Measurements from ENCODE around the gene KLK4. TPM values are rescaled to one million over a fixed set of nuclear protein-coding genes. Genes with fewer than 3 reads are reported as not detected.

The KLK4 gene
- total and polyA plus RNA-seq, 2 donors = 0.39 TPM; not detected in 1

DNA sequence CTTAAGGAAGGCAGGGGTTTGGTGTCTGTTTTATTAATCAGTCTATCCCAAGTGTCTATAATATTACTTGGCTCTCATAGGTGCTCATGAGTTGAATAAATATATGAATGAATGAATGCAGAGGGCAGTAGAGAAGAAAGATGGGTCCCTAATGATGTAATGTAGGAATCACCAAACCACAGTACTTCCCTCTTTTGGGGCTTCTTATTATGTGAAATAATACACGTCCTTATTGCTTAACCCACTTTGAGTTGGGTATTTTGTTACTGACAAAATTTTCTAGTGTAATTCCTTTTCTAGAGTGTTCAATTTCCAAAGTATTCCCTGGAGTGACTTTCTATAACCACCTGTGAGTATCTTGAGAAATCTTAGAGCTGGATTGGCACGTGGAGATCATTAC is 28.4 kb upstream of the KLK4 start:
- 80% methylated on average over 2 of the region's 2 CpGs for WGBS
- Histone ChIP-seq H3K4me1 (ENCODE audit: control insufficient read depth in 2 of 2, insufficient read depth in 2 of 2, low read length in 2 of 2) (no peaks in the 10 kb centered on the region), H3K27ac (ENCODE audit: low read depth in 1 of 2, low read length in 1 of 2) (no peak overlapping the region), H3K36me3 (ENCODE audit: control insufficient read depth in 2 of 2, insufficient read depth in 2 of 2, low read length in 1 of 2) (no peaks in the 10 kb centered on the region), H3K4me3 (ENCODE audit: low read length in 2 of 2) (no peak overlapping the region), H3K27me3 (ENCODE audit: control insufficient read depth in 2 of 2, insufficient read depth in 1 of 2, low read length in 1 of 2) (no peaks in the 10 kb centered on the region), H3K9me3 (ENCODE audit: control insufficient read depth in 2 of 2, insufficient read depth in 1 of 2, low read length in 1 of 2) (peaks cover 0 to 3% of the 10 kb centered on the region in 2 donors)
- no peak for DNase-seq (ENCODE audit: low read depth in 6 of 9, low spot score in 9 of 9)

DNA sequence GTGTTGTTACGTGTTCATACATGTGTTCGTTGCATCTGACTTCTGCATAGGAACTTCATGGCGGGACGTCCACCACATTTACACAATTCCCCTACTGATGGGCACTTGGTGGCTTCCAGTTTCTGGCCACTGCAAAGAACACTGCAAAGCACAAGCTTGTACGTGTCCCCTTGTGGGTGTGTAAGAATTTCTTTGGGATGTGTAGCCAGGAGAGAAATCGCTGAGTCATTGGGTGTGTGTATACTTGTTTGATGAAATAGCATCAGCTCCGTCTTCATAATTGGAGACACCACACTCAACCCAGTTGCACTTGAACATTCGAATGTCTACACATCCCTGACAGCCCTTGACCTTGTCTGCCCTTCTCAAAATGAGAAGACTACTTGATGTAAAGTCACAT is 22.4 kb upstream of the KLK4 start:
- no peaks in the 10 kb centered on the region for H3K4me1 ChIP-seq (ENCODE audit: control insufficient read depth in 2 of 2, insufficient read depth in 2 of 2, low read length in 2 of 2)
- H3K36me3 ChIP-seq (ENCODE audit: control insufficient read depth in 2 of 2, insufficient read depth in 2 of 2, low read length in 1 of 2) = no peaks in the 10 kb centered on the region
- H3K27me3 ChIP-seq (ENCODE audit: control insufficient read depth in 2 of 2, insufficient read depth in 1 of 2, low read length in 1 of 2) = peaks cover 0 to 4% of the 10 kb centered on the region in 2 donors
- WGBS = 82% methylated on average over 8 of the region's 8 CpGs
- H3K9me3 ChIP-seq (ENCODE audit: control insufficient read depth in 2 of 2, insufficient read depth in 1 of 2, low read length in 1 of 2) = no peaks in the 10 kb centered on the region
- no peak overlapping the region for H3K4me3 ChIP-seq (ENCODE audit: low read length in 2 of 2)
- no peak for DNase-seq (ENCODE audit: low read depth in 6 of 9, low spot score in 9 of 9)
- H3K27ac ChIP-seq (ENCODE audit: low read depth in 1 of 2, low read length in 1 of 2) = no peak overlapping the region

GRCh38 chr19:50932690-50933083 is 21.5 kb upstream of the KLK4 start:
- H3K27me3 ChIP-seq (ENCODE audit: control insufficient read depth in 2 of 2, insufficient read depth in 1 of 2, low read length in 1 of 2) = peaks cover 0 to 4% of the 10 kb centered on the region in 2 donors
- H3K4me1 ChIP-seq (ENCODE audit: control insufficient read depth in 2 of 2, insufficient read depth in 2 of 2, low read length in 2 of 2) = no peaks in the 10 kb centered on the region
- H3K9me3 ChIP-seq (ENCODE audit: control insufficient read depth in 2 of 2, insufficient read depth in 1 of 2, low read length in 1 of 2) = no peaks in the 10 kb centered on the region
- no peak overlapping the region for H3K27ac ChIP-seq (ENCODE audit: low read depth in 1 of 2, low read length in 1 of 2)
- no peak overlapping the region for H3K4me3 ChIP-seq (ENCODE audit: low read length in 2 of 2)
- DNase-seq (ENCODE audit: low read depth in 6 of 9, low spot score in 9 of 9) = no peak
- H3K36me3 ChIP-seq (ENCODE audit: control insufficient read depth in 2 of 2, insufficient read depth in 2 of 2, low read length in 1 of 2) = no peaks in the 10 kb centered on the region
- WGBS = 73% methylated on average over 4 of the region's 4 CpGs

DNA sequence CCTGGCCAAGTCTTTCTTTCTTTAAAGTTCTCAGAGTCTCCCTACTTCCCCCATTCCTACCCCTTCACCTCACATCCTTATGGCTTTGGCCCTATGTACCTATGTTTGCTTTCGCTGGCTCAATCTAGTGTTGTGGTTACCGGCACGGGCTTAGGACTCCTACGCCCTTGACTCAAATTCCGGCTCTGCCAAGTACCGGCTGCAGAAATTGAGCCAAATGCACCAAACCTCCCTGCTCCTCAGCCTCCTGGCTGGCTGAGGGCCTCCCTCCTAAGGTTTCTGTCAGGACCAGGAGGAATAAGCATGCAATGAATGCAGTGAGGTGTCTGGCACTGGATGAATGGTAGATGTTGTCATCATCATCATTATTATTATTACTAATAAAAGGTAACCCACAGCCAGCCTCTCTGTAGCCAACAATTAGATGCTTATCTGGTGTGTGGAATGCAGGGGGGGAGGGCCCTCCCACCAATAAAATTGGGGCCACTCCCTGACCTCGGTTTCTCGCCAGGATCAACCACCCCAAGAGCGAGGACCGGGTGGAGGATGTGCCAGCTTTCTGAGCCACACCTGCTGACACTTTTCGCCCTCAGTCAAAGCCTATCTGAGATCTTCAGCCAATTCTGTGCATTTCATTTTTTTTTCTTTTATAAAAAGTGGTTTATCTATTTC is 21.0 kb upstream of the KLK4 start:
- H3K4me3 ChIP-seq (ENCODE audit: low read length in 2 of 2) = no peak overlapping the region
- no peaks in the 10 kb centered on the region for H3K36me3 ChIP-seq (ENCODE audit: control insufficient read depth in 2 of 2, insufficient read depth in 2 of 2, low read length in 1 of 2)
- DNase-seq (ENCODE audit: low read depth in 6 of 9, low spot score in 9 of 9) = no peak
- H3K4me1 ChIP-seq (ENCODE audit: control insufficient read depth in 2 of 2, insufficient read depth in 2 of 2, low read length in 2 of 2) = no peaks in the 10 kb centered on the region
- H3K27me3 ChIP-seq (ENCODE audit: control insufficient read depth in 2 of 2, insufficient read depth in 1 of 2, low read length in 1 of 2) = peaks cover 0 to 4% of the 10 kb centered on the region in 2 donors
- H3K27ac ChIP-seq (ENCODE audit: low read depth in 1 of 2, low read length in 1 of 2) = no peak overlapping the region
- 90% methylated on average over 11 of the region's 11 CpGs for WGBS
- no peaks in the 10 kb centered on the region for H3K9me3 ChIP-seq (ENCODE audit: control insufficient read depth in 2 of 2, insufficient read depth in 1 of 2, low read length in 1 of 2)

- Histone ChIP-seq H3K36me3 (ENCODE audit: control insufficient read depth in 2 of 2, insufficient read depth in 2 of 2, low read length in 1 of 2) (no peaks in the 10 kb centered on the region), H3K27ac (ENCODE audit: low read depth in 1 of 2, low read length in 1 of 2) (no peak overlapping the region), H3K9me3 (ENCODE audit: control insufficient read depth in 2 of 2, insufficient read depth in 1 of 2, low read length in 1 of 2) (no peaks in the 10 kb centered on the region), H3K27me3 (ENCODE audit: control insufficient read depth in 2 of 2, insufficient read depth in 1 of 2, low read length in 1 of 2) (peaks cover 0 to 4% of the 10 kb centered on the region in 2 donors), H3K4me1 (ENCODE audit: control insufficient read depth in 2 of 2, insufficient read depth in 2 of 2, low read length in 2 of 2) (no peaks in the 10 kb centered on the region), H3K4me3 (ENCODE audit: low read length in 2 of 2) (no peak overlapping the region)
- DNase-seq (ENCODE audit: low read depth in 6 of 9, low spot score in 9 of 9) = no peak
Measured at GRCh38 chr19:50931023-50931422, 19.8 kb upstream of the KLK4 start.

- H3K27me3 ChIP-seq (ENCODE audit: control insufficient read depth in 2 of 2, insufficient read depth in 1 of 2, low read length in 1 of 2) = peaks cover 0 to 4% of the 10 kb centered on the region in 2 donors
- 86% methylated on average over 5 of the region's 5 CpGs for WGBS
- H3K36me3 ChIP-seq (ENCODE audit: control insufficient read depth in 2 of 2, insufficient read depth in 2 of 2, low read length in 1 of 2) = no peaks in the 10 kb centered on the region
Measured at GRCh38 chr19:50928831-50929230, 17.6 kb upstream of the KLK4 start.

DNA sequence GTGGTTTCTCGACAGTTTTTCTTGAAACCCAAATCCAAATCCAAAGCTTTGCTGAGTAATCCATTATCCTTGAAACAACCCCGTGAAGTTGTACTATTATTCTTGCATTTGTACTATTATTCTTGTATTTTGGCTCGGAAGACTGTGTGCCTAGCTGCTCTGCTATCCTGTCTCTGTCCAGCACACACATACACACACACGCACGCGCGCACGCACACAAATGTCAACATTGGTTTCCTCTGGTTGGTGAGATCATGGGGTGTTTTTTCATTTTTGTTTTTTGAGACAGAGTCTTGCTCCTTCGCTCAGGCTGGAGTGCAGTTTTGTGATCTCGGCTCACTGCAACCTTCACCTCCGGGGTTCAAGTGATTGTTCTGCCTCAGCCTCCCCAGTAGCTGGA is 14.9 kb upstream of the KLK4 start:
- Histone ChIP-seq H3K4me3 (ENCODE audit: low read length in 2 of 2) (no peak overlapping the region), H3K9me3 (ENCODE audit: control insufficient read depth in 2 of 2, insufficient read depth in 1 of 2, low read length in 1 of 2) (no peaks in the 10 kb centered on the region), H3K27ac (ENCODE audit: low read depth in 1 of 2, low read length in 1 of 2) (no peak overlapping the region), H3K4me1 (ENCODE audit: control insufficient read depth in 2 of 2, insufficient read depth in 2 of 2, low read length in 2 of 2) (peaks cover 0 to 2% of the 10 kb centered on the region in 2 donors), H3K36me3 (ENCODE audit: control insufficient read depth in 2 of 2, insufficient read depth in 2 of 2, low read length in 1 of 2) (no peaks in the 10 kb centered on the region), H3K27me3 (ENCODE audit: control insufficient read depth in 2 of 2, insufficient read depth in 1 of 2, low read length in 1 of 2) (peaks cover 2 to 9% of the 10 kb centered on the region in 2 donors)
- 85% methylated on average over 11 of the region's 11 CpGs for WGBS
- no peak for DNase-seq (ENCODE audit: low read depth in 6 of 9, low spot score in 9 of 9)

More at GRCh38 chr19:50928831-50929230, 17.6 kb upstream of the KLK4 start:
- Histone ChIP-seq H3K27ac (ENCODE audit: low read depth in 1 of 2, low read length in 1 of 2) (no peak overlapping the region), H3K4me3 (ENCODE audit: low read length in 2 of 2) (no peak overlapping the region), H3K4me1 (ENCODE audit: control insufficient read depth in 2 of 2, insufficient read depth in 2 of 2, low read length in 2 of 2) (no peaks in the 10 kb centered on the region), H3K9me3 (ENCODE audit: control insufficient read depth in 2 of 2, insufficient read depth in 1 of 2, low read length in 1 of 2) (no peaks in the 10 kb centered on the region)
- DNase-seq (ENCODE audit: low read depth in 6 of 9, low spot score in 9 of 9) = no peak

DNA sequence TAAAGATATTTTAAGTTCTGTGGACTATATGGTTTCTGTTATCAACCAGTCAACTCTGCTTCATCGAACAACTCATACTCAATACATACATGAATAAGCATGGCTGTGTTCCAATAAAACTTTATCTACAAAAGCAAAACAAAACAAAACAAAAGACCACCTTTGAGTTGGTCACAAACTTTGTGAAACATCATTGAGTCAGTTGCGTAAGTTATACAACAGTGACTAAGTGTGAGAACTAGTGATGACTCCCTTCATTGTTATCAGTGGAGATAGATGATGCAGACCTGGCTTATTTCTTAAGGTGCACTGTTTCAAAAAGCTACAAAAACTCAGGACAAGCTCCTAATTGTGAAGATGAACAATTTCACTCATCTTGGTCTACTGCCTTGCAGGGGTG is 14.5 kb upstream of the KLK4 start:
- Histone ChIP-seq H3K27me3 (ENCODE audit: control insufficient read depth in 2 of 2, insufficient read depth in 1 of 2, low read length in 1 of 2) (peaks cover 2 to 9% of the 10 kb centered on the region in 2 donors), H3K9me3 (ENCODE audit: control insufficient read depth in 2 of 2, insufficient read depth in 1 of 2, low read length in 1 of 2) (no peaks in the 10 kb centered on the region), H3K36me3 (ENCODE audit: control insufficient read depth in 2 of 2, insufficient read depth in 2 of 2, low read length in 1 of 2) (no peaks in the 10 kb centered on the region), H3K4me3 (ENCODE audit: low read length in 2 of 2) (no peak overlapping the region), H3K4me1 (ENCODE audit: control insufficient read depth in 2 of 2, insufficient read depth in 2 of 2, low read length in 2 of 2) (peaks cover 0 to 2% of the 10 kb centered on the region in 2 donors), H3K27ac (ENCODE audit: low read depth in 1 of 2, low read length in 1 of 2) (no peak overlapping the region)
- DNase-seq (ENCODE audit: low read depth in 6 of 9, low spot score in 9 of 9) = no peak
- WGBS = 96% methylated on average over 2 of the region's 2 CpGs

GRCh38 chr19:50924586-50924985 is 13.4 kb upstream of the KLK4 start:
- Histone ChIP-seq H3K9me3 (ENCODE audit: control insufficient read depth in 2 of 2, insufficient read depth in 1 of 2, low read length in 1 of 2) (no peaks in the 10 kb centered on the region), H3K4me1 (ENCODE audit: control insufficient read depth in 2 of 2, insufficient read depth in 2 of 2, low read length in 2 of 2) (peaks cover 0 to 2% of the 10 kb centered on the region in 2 donors), H3K27me3 (ENCODE audit: control insufficient read depth in 2 of 2, insufficient read depth in 1 of 2, low read length in 1 of 2) (peaks cover 2 to 7% of the 10 kb centered on the region in 2 donors), H3K36me3 (ENCODE audit: control insufficient read depth in 2 of 2, insufficient read depth in 2 of 2, low read length in 1 of 2) (no peaks in the 10 kb centered on the region), H3K4me3 (ENCODE audit: low read length in 2 of 2) (no peak overlapping the region), H3K27ac (ENCODE audit: low read depth in 1 of 2, low read length in 1 of 2) (no peak overlapping the region)
- 79% methylated on average over 6 of the region's 6 CpGs for WGBS
- DNase-seq (ENCODE audit: low read depth in 6 of 9, low spot score in 9 of 9) = no peak
